GM18867 (cell line): ENCODE measurements around the gene IL10RA.

ENCODE experiments used
- ATAC-seq: cut with Tn5 transposase; IDR thresholded peaks from one replicate; pipeline ENCODE4 v1.9.1; 2021; ENCODE audit warnings: mild to moderate bottlenecking, moderate library complexity; ENCODE audit not compliant: unreplicated experiment

IL10RA gene

GRCh38 chr11:117989351-117990102, 3.3 kb downstream of the IL10RA start:
- ATAC-seq: no peak

GRCh38 chr11:117992136-117992535, 5.9 kb downstream of the IL10RA start:
- peak; percentile 41 for ATAC-seq

DNA sequence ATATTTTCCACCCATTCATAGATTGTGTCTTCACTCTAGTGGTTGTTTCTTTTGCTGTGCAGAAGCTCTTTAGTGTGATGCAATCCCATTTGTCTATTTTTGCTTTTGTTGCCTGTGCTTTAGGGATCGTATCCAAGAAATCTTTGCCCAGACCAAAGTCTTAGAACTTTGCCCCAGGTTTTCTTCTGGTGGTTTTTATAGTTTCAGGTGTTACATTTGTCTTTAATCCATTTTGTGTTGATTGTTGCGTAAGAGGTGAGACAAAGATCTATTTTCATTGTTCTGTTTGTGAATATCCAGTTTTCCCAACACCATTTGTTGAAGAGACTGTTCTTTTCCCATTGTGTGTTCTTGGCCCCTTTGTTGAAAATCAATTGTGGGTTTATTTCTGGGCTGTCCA, 6.4 kb downstream of the IL10RA start:
- no peak for ATAC-seq

GRCh38 chr11:117993988-117994745, 8.0 kb downstream of the IL10RA start:
- no peak for ATAC-seq

- no peak for ATAC-seq
Measured at GRCh38 chr11:117995472-117995871, 9.3 kb downstream of the IL10RA start.

GRCh38 chr11:117996058-117996457, 9.9 kb downstream of the IL10RA start:
- ATAC-seq: no peak

DNA sequence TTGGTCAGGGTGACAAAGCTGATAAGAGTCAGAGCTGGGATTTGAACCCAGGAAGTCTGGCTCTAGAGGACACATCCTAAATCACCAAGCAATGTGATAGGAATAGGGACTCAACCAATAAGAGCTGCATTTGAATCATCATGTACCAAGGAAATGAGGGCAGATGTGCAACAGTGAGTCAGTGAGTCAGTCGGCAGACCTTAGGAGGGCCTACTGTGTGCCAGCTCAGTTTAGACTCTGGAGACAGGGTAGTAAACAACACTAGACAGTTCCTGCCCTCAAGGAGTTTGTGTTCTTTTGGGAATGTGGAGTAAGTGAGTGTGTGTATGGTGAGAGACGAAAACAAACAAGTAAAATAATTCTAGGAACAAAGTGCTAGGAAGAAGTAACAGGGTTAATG, 11.2 kb downstream of the IL10RA start:
- ATAC-seq: no peak

DNA sequence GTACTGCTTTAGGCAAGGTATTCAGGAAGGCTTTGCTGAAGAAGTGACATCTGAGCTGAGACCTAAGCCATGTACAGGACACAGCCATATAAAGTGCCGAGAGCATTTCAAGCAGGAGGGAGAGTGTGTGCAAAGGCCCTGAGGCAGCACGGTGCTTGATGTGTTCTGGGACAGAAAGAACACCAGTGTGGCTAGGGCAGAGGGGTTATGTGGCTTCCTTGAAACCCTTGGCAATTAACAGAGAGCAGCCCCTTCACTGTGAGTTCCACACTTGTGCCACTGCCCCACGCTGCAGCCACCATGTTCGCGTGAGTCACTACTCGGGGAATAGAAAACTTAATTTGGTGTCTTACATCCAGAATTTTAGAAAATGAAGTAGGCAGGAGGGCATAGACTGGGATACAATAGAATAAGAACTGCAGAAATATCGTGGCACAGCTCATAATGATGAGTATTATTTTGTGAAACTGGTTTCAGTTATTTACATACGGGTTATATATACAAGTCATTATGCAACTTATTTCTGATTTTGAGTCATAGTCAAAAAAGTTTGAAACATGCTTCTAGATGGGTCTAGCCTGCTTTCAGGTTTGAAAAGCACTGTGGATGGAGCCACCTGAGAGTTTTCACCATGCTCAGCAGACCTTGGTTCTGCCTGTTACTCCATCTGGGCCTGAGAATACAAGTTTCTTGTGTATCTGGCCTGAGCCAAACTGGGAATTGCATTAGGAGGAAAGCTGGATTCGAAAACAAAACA, 11.8 kb downstream of the IL10RA start:
- ATAC-seq: peak; percentile 70

- ATAC-seq: no peak
Measured at GRCh38 chr11:117998664-117999353, 12.6 kb downstream of the IL10RA start.

GRCh38 chr11:117999354-117999993, 13.3 kb downstream of the IL10RA start:
- no peak for ATAC-seq

DNA sequence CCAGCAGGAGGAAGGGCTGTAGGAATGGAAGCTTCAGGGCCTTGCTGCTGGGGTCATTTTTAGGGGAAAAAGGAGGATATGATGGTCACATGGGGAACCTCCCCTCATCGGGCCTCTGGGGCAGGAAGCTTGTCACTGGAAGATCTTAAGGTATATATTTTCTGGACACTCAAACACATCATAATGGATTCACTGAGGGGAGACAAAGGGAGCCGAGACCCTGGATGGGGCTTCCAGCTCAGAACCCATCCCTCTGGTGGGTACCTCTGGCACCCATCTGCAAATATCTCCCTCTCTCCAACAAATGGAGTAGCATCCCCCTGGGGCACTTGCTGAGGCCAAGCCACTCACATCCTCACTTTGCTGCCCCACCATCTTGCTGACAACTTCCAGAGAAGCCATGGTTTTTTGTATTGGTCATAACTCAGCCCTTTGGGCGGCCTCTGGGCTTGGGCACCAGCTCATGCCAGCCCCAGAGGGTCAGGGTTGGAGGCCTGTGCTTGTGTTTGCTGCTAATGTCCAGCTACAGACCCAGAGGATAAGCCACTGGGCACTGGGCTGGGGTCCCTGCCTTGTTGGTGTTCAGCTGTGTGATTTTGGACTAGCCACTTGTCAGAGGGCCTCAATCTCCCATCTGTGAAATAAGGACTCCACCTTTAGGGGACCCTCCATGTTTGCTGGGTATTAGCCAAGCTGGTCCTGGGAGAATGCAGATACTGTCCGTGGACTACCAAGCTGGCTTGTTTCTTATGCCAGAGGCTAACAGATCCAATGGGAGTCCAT, 14.1 kb downstream of the IL10RA start:
- ATAC-seq: no peak

DNA sequence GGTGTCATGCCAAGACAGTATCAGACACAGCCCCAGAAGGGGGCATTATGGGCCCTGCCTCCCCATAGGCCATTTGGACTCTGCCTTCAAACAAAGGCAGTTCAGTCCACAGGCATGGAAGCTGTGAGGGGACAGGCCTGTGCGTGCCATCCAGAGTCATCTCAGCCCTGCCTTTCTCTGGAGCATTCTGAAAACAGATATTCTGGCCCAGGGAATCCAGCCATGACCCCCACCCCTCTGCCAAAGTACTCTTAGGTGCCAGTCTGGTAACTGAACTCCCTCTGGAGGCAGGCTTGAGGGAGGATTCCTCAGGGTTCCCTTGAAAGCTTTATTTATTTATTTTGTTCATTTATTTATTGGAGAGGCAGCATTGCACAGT, 14.6 kb downstream of the IL10RA start:
- no peak for ATAC-seq

DNA sequence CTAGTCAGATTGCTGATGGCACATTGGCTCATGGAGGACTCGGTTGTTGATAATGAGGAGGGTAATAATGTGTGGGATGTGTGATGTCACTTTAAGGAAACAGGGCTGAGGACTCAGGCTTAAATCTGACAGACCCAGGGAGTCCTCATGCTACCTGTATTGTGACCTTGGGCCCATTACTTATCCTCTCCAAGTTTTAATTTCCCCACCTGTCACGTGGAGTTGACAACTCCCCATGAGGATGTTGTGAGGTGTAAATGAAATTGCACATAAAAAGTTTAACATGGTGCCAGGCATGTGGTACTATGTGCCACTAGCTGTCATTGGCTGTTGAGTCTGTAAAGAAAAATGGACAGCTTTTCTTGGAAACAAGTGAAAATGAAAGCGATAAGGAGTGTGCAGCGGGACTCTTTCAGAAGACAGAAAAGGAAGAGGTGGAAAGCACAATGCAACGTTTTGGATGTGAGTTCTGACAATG, 15.3 kb downstream of the IL10RA start:
- no peak for ATAC-seq

- no peak for ATAC-seq
Measured at GRCh38 chr11:118002010-118002540, 15.9 kb downstream of the IL10RA start.

- no peak for ATAC-seq
Measured at GRCh38 chr11:118002541-118003423, 16.6 kb downstream of the IL10RA start.

- ATAC-seq: no peak
Measured at GRCh38 chr11:118003456-118003855, 17.3 kb downstream of the IL10RA start.

- ATAC-seq: no peak
Measured at GRCh38 chr11:118004543-118005223, 18.5 kb downstream of the IL10RA start.
